C1 segment of cervical spinal cord (tissue), 14 donors: ENCODE measurements around the gene NDUFA9.
A peak's percentile ranks its signal among the peaks of the same experiment; 100 is the strongest.

Experiments
- DNase-seq, 14 donors: peaks; one replicate each; lab custom pipeline; 2025; lab: John Stamatoyannopoulos, UW

The NDUFA9 gene

DNA sequence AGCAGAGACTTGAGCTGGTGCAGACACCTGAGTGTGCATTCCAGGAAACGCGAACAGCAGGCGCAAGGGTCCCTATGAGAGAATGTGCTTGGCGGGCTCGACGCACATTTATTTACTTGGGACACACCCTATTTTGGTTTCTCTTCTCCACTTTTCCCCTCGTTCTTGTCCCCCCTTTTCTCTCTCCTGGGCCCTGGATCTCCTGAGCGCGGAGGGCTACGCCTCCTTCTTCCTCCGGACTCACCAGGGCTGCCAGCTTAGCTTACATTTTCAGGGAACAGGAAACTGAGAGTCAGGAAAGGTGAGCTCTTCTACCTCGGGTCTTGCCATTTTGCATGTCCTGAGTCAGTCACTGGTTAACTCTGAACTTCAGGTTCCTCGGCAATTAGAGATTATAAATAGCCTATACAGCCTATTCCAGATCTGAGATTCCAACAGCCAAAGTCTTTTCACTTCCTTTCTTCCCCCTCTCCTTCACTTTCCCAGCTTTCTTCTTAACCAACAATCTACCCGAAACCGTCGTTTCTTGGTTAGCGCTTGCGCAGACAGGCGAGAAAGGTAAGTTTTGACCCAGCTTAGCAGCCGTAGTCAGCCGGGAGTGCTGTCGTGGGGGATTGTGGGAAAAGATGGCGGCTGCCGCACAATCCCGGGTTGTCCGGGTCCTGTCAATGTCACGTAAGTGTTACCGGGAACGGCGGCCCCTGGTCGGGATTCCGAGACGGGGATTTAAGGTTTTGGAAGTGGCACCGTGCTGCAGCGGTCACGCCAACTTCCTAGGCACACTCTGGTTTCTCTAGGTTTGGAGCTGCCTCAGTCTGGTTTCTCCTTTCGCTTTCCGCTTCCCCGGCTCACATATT, at the start of gene NDUFA9, which contains the start of gene AKAP3:
Gene NDUFA9 (plus strand): TSS at position 614 of the 857 bp plus-strand sequence. CDS start 13 bp downstream, at position 627.
Gene AKAP3 (minus strand): TSS at position 551 of the 857 bp plus-strand sequence. CDS start 10,855 bp downstream, outside the sequence.
- DNase-seq = peak; percentile 27 to 89 (median 82)

DNA sequence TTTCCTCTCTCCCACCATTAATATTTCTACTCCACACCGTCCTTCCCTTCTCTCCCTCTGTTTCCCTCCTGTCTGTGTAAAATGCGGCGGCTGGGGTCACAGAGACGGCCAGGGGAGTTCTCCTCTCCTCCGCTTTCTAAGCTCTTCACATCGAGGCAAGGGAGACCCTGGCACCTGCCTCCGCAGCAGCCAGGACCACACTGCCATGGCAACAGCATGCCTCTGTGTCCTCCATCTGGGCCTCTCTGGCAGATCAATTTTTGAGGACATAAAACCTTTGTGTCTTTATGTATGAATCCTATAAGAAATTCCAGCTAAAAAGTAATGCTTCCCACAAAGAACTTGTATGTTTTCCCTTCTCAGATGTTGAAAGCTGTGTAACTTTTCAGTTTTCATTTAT, 45.5 kb upstream of the NDUFA9 start:
- DNase-seq = no peak

DNA sequence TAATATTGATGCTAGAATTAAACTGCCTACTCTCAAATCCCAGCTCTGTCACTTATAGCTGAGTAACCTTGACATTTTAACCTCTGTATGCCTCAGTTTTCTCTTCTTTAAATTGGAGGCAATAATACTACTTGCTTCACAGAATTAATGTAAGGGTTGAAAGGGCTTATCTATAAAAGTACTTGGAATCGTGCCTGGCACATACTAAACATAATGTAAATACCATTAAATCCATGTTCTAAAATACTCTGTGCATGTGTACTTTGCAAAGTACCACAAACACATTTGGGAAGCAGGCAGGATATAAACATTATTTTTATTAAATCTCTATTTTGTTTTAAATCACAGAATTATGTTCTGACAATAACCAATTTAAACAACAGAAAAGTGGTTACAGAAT, 45.0 kb upstream of the NDUFA9 start:
- DNase-seq = no peak

DNA sequence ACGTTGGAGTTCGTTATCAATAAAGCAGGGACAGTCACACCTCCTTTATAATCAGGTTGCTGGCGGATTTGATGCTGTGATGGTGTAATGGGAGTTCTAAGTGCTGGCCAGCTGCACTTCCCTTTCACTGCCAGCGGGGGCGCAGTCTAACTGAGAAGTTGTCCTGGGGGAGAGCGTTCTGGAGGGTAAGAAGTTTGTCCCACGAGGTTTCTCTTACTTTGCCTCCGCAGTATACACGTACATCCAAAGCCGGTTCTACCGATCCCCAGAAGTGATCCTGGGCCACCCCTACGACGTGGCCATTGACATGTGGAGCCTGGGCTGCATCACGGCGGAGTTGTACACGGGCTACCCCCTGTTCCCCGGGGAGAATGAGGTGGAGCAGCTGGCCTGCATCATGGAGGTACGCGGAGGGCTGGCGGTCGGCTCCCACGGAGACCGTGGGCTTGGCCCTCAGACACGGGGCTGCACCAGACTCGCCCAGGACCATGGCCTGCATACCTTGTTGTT, 44.2 kb upstream of the NDUFA9 start:
- peak; percentile 19 to 83 (median 70) for DNase-seq

DNA sequence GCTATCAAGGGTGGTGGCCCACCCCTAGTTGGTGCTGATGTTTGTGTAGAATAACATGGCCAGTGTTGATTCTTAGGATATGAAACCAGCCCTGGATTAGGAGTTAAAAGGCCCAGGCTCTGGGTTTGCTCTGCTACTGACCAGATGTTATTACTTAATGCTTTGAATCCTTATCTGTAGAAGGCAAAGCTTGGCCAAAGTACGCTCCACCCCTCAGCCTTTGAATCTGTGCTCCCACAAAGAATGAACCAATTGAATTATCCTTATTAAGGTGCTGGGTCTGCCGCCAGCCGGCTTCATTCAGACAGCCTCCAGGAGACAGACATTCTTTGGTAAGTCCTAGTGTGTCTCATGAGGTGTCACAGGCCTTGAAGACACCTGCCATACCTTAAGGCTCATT, 41.9 kb upstream of the NDUFA9 start:
- DNase-seq = no peak

DNA sequence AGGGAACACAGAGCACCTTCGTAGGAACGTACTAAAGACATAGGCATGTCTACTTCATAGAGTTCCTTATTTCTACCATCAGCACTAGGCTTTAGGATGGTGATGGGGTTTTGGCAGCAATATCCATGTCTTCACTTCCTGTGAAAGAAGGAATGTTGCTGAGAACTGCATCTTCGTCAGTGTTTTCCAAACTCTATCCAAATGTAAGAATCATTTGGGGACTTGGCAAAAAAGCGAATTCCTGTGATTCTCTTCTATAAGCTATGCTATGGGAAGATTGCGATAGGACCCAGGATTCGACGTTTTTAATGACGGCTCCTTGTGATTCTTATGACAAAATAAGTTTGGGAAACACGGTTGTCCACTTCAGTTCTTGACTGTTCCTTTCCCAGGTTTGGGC, 39.8 kb upstream of the NDUFA9 start:
- no peak for DNase-seq

DNA sequence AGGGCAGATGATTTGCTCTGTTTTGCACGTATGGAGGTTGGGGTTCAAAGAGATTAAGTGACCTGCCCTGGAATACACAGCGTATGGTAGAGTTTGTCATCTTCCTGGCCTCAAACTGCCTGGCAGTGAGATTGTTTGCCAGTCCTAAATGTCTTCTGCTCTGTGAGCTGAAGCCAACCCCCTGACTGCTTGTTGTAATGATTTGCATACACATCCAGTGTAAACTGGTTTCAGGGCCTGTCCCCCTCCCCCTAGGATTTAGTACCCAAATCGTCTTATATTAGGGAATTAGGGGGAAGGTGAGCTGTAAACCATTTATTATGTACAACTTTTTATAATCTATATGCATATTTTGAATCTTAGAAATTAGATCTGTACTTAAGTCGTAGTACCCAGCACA, 38.4 kb upstream of the NDUFA9 start:
- no peak for DNase-seq

DNA sequence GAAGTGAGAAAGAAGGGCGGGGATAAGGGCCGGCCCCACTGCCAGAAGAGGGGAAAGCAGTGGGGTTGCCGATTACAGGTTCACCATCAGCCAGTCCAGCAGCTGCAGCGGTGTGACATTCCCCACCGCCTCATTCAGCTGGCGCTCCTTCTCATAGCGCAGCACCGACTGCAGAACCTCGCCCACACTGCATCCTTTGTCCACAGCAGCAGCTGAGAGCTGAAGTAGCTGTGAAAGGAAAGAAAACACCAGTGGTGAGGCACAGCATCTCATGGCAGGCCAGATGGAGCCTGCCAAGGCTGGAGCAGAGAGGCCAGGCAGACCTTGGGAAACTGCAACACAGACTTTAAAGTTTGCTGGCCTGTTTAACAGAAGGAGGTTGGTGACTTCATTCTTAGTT, 33.2 kb upstream of the NDUFA9 start:
- DNase-seq = peak in 9 of 14 donors; percentile 5 to 43 (median 21)

DNA sequence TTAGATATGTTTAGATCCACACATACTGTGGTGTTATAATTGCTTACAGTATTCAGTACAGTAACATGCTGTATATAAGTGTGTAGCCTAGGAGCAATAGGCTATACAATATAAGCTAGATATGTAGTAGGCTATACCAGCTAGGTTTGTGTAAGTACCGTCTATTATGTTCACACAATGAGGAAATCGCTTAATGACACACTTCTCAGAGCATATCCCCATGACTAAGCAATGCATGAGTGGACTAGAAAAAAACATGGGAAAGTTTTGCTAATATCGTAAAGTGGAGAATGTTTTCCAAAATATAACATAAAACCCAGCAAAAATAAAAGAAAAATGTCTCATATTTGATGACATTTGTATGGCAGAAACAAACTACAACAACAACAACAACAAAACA, 27.4 kb upstream of the NDUFA9 start:
- DNase-seq = no peak

DNA sequence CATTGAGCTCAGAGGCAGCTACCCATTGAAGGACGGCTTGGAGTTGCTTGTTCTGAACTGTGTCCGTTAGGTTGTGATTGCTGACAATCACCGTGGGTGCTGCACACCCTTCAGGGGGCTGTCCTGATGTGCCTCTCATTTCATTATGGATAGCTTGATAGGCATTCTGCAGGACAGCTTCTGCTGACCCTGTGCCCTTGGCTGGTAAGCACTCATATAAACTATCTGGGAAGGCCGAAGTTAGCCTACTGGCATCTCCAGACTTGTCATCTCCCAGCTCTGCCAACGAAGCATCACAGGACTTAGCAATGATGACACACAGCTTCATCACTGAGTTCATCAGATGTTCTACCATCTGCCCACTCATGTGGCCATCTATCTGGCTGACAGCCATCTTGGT, 22.4 kb upstream of the NDUFA9 start:
- no peak for DNase-seq

DNA sequence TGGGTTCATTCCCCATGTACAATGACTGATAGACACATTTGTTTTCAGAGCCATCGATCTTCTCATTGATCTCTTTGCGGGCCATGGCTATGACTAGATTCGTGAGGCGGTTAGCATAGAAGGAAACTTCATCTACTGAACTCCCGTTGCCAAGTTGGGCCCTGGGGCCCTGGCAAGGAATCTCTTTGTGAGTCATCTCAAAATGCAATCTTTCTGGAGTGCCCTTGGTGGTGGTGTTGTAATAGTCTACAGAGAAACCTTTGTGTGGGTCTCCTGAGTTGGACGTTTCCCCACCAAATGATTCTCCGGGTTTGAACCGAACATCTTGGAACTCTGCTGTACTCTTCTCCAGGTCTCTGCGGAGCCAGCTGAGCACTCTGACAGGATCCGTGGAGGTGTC, 20.5 kb upstream of the NDUFA9 start:
- DNase-seq = no peak

DNA sequence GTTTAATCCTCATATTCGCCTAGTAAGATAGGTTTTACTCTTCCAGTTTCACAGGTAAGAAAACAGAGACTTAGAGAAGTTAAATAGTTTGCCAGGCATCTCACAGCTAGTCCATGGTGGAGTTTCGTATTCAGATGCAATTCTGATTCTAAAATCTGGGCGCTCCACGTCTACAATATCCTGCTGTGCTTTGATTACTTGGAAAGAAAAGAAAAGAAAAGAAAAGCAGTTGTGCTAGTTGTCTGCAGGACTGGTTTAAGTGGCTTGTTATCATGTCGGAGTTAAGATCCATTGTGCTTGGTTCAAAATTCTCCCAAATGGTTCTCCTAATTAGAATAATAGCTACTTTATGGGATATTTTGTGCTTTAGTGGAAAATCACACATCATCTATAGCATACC, 18.7 kb upstream of the NDUFA9 start:
- DNase-seq = no peak

DNA sequence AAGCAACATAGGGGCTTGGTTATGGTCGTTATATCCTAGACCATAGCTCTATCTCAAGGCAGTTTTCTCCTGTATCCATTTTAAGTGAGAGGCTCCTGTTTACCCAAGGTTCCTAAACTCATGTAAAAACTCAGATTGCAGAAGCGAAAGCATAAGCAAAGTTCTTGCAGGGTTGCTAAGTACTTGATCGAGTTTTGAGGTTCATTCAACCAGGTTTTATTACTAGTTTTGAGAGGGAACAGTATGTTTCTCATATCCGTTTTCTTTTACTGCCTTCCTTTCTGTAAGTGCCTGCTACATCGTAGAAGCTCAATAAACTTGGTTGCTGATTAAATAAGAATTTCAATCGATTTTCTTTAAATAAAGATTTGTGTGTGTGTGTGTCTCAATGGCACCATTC, 5.2 kb upstream of the NDUFA9 start:
- no peak for DNase-seq

DNA sequence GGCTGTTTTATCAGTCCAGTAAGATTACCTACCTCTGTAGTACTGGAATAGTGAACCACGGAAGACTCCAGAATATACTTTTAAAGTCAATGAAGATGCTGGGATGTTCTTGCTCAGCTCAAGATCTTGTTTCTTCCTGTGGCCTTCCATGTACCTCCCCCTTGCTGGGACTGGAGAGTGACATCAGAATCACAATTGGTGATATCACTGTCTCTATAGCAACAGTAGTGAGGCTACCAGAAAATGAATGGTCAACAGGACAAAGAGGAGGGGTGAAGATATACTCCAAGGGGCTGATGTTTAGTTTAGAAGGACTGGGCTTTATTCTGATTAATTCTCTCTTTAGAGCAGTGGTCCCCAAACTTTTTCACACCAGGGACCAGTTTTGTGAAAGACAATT, 3.9 kb upstream of the NDUFA9 start:
- no peak for DNase-seq

DNA sequence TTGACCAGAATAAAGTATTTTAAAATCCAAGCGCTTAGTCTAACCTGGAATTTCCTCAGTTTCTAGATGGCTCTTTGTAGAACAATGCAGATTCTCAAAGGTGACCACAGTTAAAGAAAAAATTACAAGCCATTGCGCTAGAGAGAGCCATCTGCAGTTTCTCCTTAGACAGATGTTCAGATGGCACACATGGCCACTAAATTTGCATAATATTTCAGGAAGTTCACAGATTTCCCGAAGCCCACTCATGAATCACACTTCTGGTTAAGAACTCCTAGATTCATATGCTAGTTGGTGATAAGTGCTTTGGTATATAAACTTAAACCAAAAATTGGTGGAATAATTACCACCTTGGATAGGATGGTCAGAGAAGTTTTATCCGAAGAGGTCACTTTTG, 812 bp upstream of the NDUFA9 start:
- DNase-seq = no peak

DNA sequence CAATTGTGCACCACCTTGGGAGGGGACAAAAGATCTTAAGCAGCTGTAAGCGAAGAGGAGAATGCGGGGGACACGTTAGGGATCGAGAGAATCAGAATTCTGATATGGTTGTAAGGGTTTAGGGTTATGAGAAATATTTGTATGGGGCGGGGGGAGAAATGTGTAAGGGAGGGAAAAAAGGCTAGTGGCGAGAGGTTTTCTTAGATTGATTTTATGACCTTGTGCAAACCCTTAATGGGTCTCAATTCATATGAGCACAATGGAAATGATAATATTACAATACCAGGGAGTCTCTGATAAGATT, 396 bp downstream of the NDUFA9 start:
- no peak for DNase-seq

DNA sequence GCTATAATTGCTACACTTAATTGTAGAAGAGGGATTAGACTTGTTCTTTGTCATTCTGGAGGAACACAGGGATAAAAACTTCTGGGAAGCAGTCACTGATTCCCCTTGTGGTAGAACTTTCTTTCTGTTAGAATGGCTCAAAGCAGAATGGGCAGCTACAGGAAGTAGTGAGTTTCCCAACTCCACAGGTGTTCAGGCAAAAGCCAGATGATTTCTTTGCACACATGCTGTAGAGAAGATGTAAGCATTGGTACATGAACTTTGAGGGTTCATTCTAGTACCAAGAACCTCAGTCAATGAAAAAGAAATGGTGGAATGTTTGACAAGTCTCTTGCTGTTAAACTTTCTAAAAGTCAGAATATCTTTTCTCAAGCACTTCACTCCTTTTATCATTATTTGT, 4.3 kb downstream of the NDUFA9 start:
- DNase-seq = no peak

DNA sequence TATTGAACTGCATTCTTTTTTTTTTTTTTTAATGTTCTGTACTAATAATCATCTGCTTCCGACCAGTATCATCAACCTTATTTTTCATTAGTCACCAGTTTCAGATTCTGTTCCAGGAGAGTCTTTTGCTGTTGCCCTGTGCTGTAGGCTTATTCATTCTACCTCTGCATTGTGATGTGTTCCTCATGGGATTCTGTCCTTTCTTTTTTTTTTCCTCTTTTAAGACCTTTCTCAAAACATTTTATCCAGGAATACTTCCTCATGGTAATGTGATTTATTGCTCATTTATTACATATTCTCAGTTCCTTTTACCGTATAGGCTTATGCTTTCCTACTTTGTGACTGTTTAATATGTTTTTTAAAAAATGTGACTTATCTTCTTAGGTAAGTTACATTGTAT, 4.8 kb downstream of the NDUFA9 start:
- DNase-seq = no peak

DNA sequence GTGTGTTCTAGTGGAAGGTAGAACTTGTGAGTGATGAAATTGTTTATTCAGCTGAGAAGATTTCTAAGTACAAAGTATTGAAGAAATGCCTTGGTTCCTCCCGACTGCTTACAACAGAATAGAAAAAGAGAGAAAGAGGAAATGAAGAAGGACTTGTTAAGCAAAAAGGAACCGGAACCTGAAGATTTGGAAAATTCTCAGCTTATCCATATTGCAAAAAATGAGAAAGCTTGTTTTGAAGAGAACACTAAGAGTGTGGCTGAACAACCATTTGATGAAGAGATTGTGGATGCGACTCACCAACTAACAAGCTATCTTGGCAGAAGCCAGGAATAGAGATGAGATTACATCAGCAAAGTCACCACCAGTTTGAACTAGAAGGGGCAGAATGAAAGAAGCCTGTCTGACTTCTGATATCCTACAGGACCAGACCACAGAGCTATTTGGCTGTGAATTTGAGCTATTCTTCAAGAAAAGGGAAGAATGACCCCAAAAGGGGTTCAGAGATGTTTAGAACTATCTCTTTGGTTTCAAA, 15.1 kb downstream of the NDUFA9 start:
- no peak for DNase-seq

DNA sequence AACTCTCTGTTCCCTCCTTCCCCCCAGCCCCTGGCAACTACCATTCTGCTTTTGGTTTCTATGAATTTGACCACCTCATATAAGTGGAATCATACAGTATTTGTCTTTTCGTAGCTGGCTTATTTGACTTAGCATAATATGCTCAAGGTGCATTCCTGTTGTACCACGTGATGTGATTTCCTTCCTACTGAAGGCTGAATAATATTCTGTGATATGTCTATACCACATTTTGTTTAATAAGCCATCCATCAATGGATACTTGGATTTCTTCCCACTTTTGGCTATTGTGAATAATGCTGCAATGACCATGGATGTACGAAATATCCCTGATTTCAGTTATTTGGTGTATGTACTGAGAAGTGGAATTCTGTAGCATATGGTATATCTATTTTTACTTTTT, 16.3 kb downstream of the NDUFA9 start:
- no peak for DNase-seq

DNA sequence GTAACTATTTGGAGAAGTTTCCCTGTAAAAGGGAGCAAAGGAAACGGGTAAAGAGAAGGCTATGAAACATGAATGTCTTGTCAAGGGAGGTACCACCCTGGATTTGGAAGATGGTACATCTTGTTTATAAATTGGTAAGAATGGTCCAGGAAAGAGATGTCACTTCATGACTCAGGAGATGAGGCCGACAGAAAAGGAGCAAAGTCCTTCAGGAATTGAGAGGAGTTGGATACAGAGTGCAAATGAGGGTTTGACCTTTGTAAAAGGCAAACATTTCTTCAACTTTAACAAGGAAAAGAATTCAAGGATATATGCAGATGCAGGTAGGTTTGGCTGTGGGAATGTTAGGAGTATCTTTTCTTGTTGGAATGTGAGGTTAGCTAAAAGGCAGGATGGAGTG, 30.8 kb downstream of the NDUFA9 start:
- no peak for DNase-seq

DNA sequence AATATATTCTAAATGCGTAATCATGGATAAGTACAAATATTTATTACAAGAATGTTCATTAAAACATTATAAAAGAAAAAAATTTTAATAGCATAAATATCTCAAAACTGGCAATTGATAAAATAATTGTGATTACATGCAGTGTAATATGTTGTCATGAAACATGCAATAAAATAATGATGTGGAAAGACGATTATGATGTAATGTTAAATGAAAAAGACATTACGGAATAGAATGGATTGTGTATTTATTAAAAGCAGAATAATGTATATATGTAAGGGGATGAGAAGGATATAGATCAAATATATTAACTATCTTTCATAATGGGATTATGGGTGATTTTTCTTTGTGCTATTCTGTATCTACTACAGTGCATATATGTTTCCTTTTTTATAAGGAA, 32.8 kb downstream of the NDUFA9 start:
- DNase-seq = no peak

DNA sequence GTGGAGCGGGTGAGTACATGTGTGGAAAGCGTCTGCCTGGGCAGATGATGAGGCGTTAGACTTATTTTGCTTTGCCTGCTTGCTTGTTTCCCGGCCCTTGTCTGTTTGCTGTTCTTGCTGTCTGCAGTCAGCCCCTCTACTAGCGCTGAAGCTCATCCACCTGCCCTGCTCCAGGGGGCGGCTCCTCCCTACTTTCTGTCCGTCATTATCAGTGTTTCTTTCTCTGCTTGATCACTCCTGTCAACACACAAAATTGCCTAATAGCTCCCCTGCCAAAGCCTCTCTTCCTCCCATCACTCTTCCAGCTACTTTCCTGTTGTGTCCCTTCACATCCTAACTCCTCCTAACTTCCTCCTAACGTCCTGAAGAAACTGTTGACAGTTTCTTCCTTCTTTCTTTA, 36.4 kb downstream of the NDUFA9 start:
- DNase-seq = no peak
